HepG2 (cell line): ENCODE data around the gene NARF. TPM values are rescaled to one million over a fixed set of nuclear protein-coding genes. Genes with fewer than 3 reads are reported as not detected.

Experiments
- FIP1L1 ChIP-seq: fragments of 200-400 bp; formaldehyde crosslinking; IDR thresholded peaks from 2 replicates; pipeline ENCODE4 v1.6.1; 2018; ENCODE audit warnings: low read depth, mild to moderate bottlenecking, low read length, moderate library complexity, borderline replicate concordance; ENCODE audit not compliant: insufficient read depth
- GLMP ChIP-seq: sonication (generic); formaldehyde crosslinking; IDR thresholded peaks from 2 replicates; pipeline ENCODE4 v1.9.0; 2021; ENCODE audit warnings: missing genetic modification reagents, mild to moderate bottlenecking, borderline replicate concordance
- GZF1 ChIP-seq: sonication (generic); formaldehyde crosslinking; IDR thresholded peaks from 2 replicates; pipeline ENCODE4 v1.5.1; 2020; ENCODE audit warnings: mild to moderate bottlenecking, missing genetic modification reagents
- KDM2A ChIP-seq: sonication (generic); formaldehyde crosslinking; IDR thresholded peaks from 2 replicates; pipeline ENCODE4 v1.4.0; 2020; ENCODE audit warnings: low read depth, missing genetic modification reagents, borderline replicate concordance
- KLF6 ChIP-seq: IDR thresholded peaks from 2 replicates; pipeline ENCODE4 v1.8.0; 2016; ENCODE audit warnings: missing biosample characterization, missing genetic modification reagents
- NFE2L2 ChIP-seq: fragments of 150-350 bp; IDR thresholded peaks from 2 replicates; pipeline ENCODE4 v1.6.1; 2014; ENCODE audit warnings: low read length
- NR2C2 ChIP-seq: sonication (generic); formaldehyde crosslinking; IDR thresholded peaks from 2 replicates; pipeline ENCODE4 v1.4.0; 2020; ENCODE audit warnings: missing genetic modification reagents, mild to moderate bottlenecking, moderate library complexity, borderline replicate concordance
- RFXAP ChIP-seq: sonication (generic); formaldehyde crosslinking; IDR thresholded peaks from 2 replicates; pipeline ENCODE4 v1.4.0; 2020; ENCODE audit warnings: missing genetic modification reagents, borderline replicate concordance
- SIX1 ChIP-seq: sonication (generic); formaldehyde crosslinking; IDR thresholded peaks from 2 replicates; pipeline ENCODE4 v1.4.0; 2020; ENCODE audit warnings: missing genetic modification reagents, borderline replicate concordance
- SMAD3 ChIP-seq: sonication (generic); formaldehyde crosslinking; IDR thresholded peaks from 2 replicates; pipeline ENCODE4 v1.4.0; 2020; ENCODE audit warnings: missing genetic modification reagents
- STAT5B ChIP-seq: sonication (generic); formaldehyde crosslinking; IDR thresholded peaks from 2 replicates; pipeline ENCODE4 v1.4.0; 2020; ENCODE audit warnings: missing genetic modification reagents
- XRCC5 ChIP-seq: fragments of 200-400 bp; formaldehyde crosslinking; optimal IDR thresholded peaks from 2 replicates; pipeline ENCODE3; 2017; ENCODE audit warnings: mild to moderate bottlenecking, low read length
- ZNF205 ChIP-seq: IDR thresholded peaks from 2 replicates; pipeline ENCODE4 v1.6.1; 2018; ENCODE audit warnings: missing biosample characterization, missing genetic modification reagents
- ZNF274 ChIP-seq: sonication (generic); formaldehyde crosslinking; IDR thresholded peaks from 2 replicates; pipeline ENCODE4 v1.5.1; 2020; ENCODE audit warnings: mild to moderate bottlenecking, missing genetic modification reagents
- ZNF407 ChIP-seq: sonication (generic); formaldehyde crosslinking; IDR thresholded peaks from one replicate; pipeline ENCODE4 v1.5.1; 2020; ENCODE audit warnings: mild to moderate bottlenecking, missing genetic modification reagents; ENCODE audit errors: not compliant biosample characterization
- ZNF788 ChIP-seq: sonication (generic); formaldehyde crosslinking; IDR thresholded peaks from 2 replicates; pipeline ENCODE4 v1.5.0; 2020; ENCODE audit warnings: mild to moderate bottlenecking, missing genetic modification reagents, borderline replicate concordance
- polyA plus RNA-seq, 8 experiments: library from polyadenylated mRNA; depleted of rRNA in 3 of 8; stranded (reverse) in 7 of 8; unstranded in 1 of 8; fragments of >200 nt; fragmentation: Illumina TruSeq in 4 of 8; extraction: Trizol in 4 of 8; gene quantifications; 2 replicates each; pipeline versions ENCODE4 v1.2.1 to v1.2.3, GENCODE V29; 2011 to 2016; ENCODE audit warnings: low read depth in 4 of 8, missing spikeins in 1 of 8, mixed read lengths in 1 of 8; ENCODE audit not compliant: insufficient read depth in 1 of 8
- total RNA-seq, 5 experiments: library from RNA; depleted of rRNA; stranded (reverse); fragments of >200 nt; fragmentation: Illumina TruSeq; extraction: Trizol; gene quantifications; 2 replicates each; pipeline ENCODE4 v1.2.3, GENCODE V29; 2016; ENCODE audit warnings: low read depth in 1 of 5
- TF ChIP-seq, protein P1 (sequence below): sonication (generic); formaldehyde crosslinking; IDR thresholded peaks from 2 replicates; pipeline ENCODE4 v1.9.0; 2021; ENCODE audit warnings: missing genetic modification reagents, mild to moderate bottlenecking, borderline replicate concordance

NARF gene
- total and polyA plus RNA-seq, 2 of the 13 experiments (the other 11 are each of a cell fraction or from before 2014, with no cell fraction given) = 61.1 to 144 TPM

- peak; percentile 71; the same call in 1 of the 2 replicates for TF ChIP-seq RFXAP (CRISPR knock-in tag)
- TF ChIP-seq ZNF274 (CRISPR knock-in tag) = 0 out of 2 replicates have a peak, but pooled peaks have one; percentile 77
- peak; percentile 83; the same call in 1 of the 2 replicates for TF ChIP-seq KDM2A (CRISPR knock-in tag)
- TF ChIP-seq XRCC5 = peak; percentile 71
- TF ChIP-seq, protein P1, sequence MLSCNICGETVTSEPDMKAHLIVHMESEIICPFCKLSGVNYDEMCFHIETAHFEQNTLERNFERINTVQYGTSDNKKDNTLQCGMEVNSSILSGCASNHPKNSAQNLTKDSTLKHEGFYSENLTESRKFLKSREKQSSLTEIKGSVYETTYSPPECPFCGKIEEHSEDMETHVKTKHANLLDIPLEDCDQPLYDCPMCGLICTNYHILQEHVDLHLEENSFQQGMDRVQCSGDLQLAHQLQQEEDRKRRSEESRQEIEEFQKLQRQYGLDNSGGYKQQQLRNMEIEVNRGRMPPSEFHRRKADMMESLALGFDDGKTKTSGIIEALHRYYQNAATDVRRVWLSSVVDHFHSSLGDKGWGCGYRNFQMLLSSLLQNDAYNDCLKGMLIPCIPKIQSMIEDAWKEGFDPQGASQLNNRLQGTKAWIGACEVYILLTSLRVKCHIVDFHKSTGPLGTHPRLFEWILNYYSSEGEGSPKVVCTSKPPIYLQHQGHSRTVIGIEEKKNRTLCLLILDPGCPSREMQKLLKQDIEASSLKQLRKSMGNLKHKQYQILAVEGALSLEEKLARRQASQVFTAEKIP (CRISPR knock-in tag) = no peak
- peak; percentile 88 for TF ChIP-seq ZNF788 (CRISPR knock-in tag)
- no peak for TF ChIP-seq GLMP (CRISPR knock-in tag)
- TF ChIP-seq SIX1 (CRISPR knock-in tag) = 0 out of 2 replicates have a peak, but pooled peaks have one; percentile 36
- peak; percentile 50; the same call in 1 of the 2 replicates for TF ChIP-seq ZNF205 (CRISPR knock-in tag)
- TF ChIP-seq NFE2L2 = no peak
- no peak for TF ChIP-seq GZF1 (CRISPR knock-in tag)
- TF ChIP-seq SMAD3 (CRISPR knock-in tag) = 0 out of 2 replicates have a peak, but pooled peaks have one; percentile 17
- TF ChIP-seq STAT5B (CRISPR knock-in tag) = no peak
- TF ChIP-seq FIP1L1 = no peak
- TF ChIP-seq ZNF407 = no peak
- peak; percentile 75 for TF ChIP-seq KLF6
- TF ChIP-seq NR2C2 (CRISPR knock-in tag) = peak; percentile 63; the same call in 1 of the 2 replicates
Observed at GRCh38 chr17:82518826-82519810, 60.6 kb downstream of the NARF start, which contains the start of gene FOXK2 (continued).
